Astrocyte (in vitro differentiated cells and primary cell): Measurements from ENCODE around the gene MEGF6.

Source experiments
- CTCF ChIP-seq: IDR thresholded peaks from 2 replicates; pipeline ENCODE4 v1.5.1; 2011; ENCODE audit warnings: low read depth, mild to moderate bottlenecking, inconsistent platforms, low read length, moderate library complexity; ENCODE audit not compliant: insufficient read depth
- EZH2 ChIP-seq: IDR thresholded peaks from 2 replicates; pipeline ENCODE4 v1.6.1; 2012; ENCODE audit warnings: mild to moderate bottlenecking, low read length, inconsistent platforms; ENCODE audit not compliant: insufficient read depth

GRCh38 chr1:3454811-3455618 is 156.3 kb downstream of the MEGF6 start:
- no peak for TF ChIP-seq CTCF
- peak; percentile 48 for TF ChIP-seq EZH2
